B cell (primary cell): Measurements from ENCODE around the gene RPSA. TPM values are rescaled to one million over a fixed set of nuclear protein-coding genes. Genes with fewer than 3 reads are reported as not detected.

ENCODE experiments used
- ATAC-seq: fragments of 200-7000 bp; cut with Tn5 transposase; one replicate; pipeline ENCODE4 v1.10.0; 2021; ENCODE audit warnings: low read depth, mild to moderate bottlenecking, moderate number of reproducible peaks, moderate library complexity
- CTCF ChIA-PET: fragments of 350-600 bp; sonication (Branson Sonifier 250); formaldehyde crosslinking; loops from one replicate; lab custom pipeline; 2021; ENCODE audit warnings: antibody characterized with exemption, inconsistent platforms; lab: Charles Lee
- POLR2A ChIA-PET: fragments of 350-600 bp; sonication (Branson Sonifier 250); formaldehyde crosslinking; loops from one replicate; lab custom pipeline; 2021; ENCODE audit warnings: antibody characterized with exemption; lab: Charles Lee
- DNase-seq: peaks from one replicate; pipeline ENCODE4 v3.0.0; 2013
- H2AFZ ChIP-seq: 2 replicates; pipeline ENCODE4 v1.6.1; 2012; ENCODE audit warnings: mild to moderate bottlenecking, low read depth, low read length; ENCODE audit not compliant: insufficient read depth, poor library complexity, severe bottlenecking
- H3K27ac ChIP-seq, 2 donors: 1 replicate in 1 of 2; 2 replicates in 1 of 2; pipeline ENCODE4 v1.5.1; 2012 to 2013; ENCODE audit warnings: low read length in 2 of 2, mild to moderate bottlenecking in 2 of 2, moderate library complexity in 1 of 2
- H3K27me3 ChIP-seq, 4 experiments: fragments of 200-600 bp in 1 of 4; sonication (generic) in 1 of 4; replicated peaks in 1 of 4; 1 replicate in 2 of 4; 2 replicates in 2 of 4; pipeline versions ENCODE4 v1.6.1 to v1.7.0; 2013 to 2016; ENCODE audit warnings: low read length in 3 of 4, mild to moderate bottlenecking in 2 of 4, mixed read lengths in 1 of 4, moderate library complexity in 1 of 4; ENCODE audit not compliant: insufficient read depth in 4 of 4, control insufficient read depth in 3 of 4; ENCODE audit errors: control extremely low read depth in 1 of 4
- H3K36me3 ChIP-seq, 2 experiments: replicated peaks in 1 of 2; 1 replicate in 1 of 2; 2 replicates in 1 of 2; pipeline versions ENCODE4 v1.6.1 to v1.7.1; 2013; ENCODE audit warnings: low read length in 1 of 2; ENCODE audit not compliant: insufficient read depth in 2 of 2, control insufficient read depth in 1 of 2; ENCODE audit errors: control extremely low read depth in 1 of 2, extremely low read depth in 1 of 2
- H3K4me1 ChIP-seq, 2 donors: fragments of 200-600 bp in 1 of 2; sonication (generic) in 1 of 2; 1 replicate in 1 of 2; 2 replicates in 1 of 2; pipeline versions ENCODE4 v1.5.1 to v1.6.1; 2013 to 2017; ENCODE audit warnings: low read length in 2 of 2; ENCODE audit not compliant: control insufficient read depth in 2 of 2, insufficient read depth in 2 of 2
- H3K4me2 ChIP-seq: replicated peaks from 2 replicates; pipeline ENCODE3; 2012; ENCODE audit warnings: mild to moderate bottlenecking, low read depth, low read length; ENCODE audit not compliant: poor library complexity, severe bottlenecking
- H3K4me3 ChIP-seq, 5 experiments: fragments of 200-600 bp in 1 of 5; sonication (generic) in 1 of 5; 1 replicate in 3 of 5; 2 replicates in 2 of 5; pipeline versions ENCODE4 v1.5.1 to v1.7.0; 2011 to 2016; ENCODE audit warnings: low read length in 4 of 5, mild to moderate bottlenecking in 4 of 5, low read depth in 2 of 5, control low read depth in 1 of 5, moderate library complexity in 1 of 5; ENCODE audit not compliant: insufficient read depth in 1 of 5; ENCODE audit errors: control extremely low read depth in 1 of 5, extremely low read depth in 1 of 5
- H3K79me2 ChIP-seq: fragments of 200-600 bp; sonication (generic); one replicate; pipeline ENCODE4 v1.6.0; 2016; ENCODE audit warnings: low read length; ENCODE audit not compliant: control insufficient read depth, insufficient read depth
- H3K9ac ChIP-seq: fragments of 200-600 bp; sonication (generic); 2 replicates; pipeline ENCODE4 v1.6.1; 2017; ENCODE audit warnings: mild to moderate bottlenecking, low read length, moderate library complexity
- H3K9me3 ChIP-seq, 3 donors: one replicate each; pipeline versions ENCODE4 v1.6.1 to v1.7.1; 2013; ENCODE audit warnings: low read length in 2 of 3; ENCODE audit not compliant: control insufficient read depth in 2 of 3, insufficient read depth in 1 of 3; ENCODE audit errors: control extremely low read depth in 1 of 3
- H4K20me1 ChIP-seq: 2 replicates; pipeline ENCODE4 v1.6.0; 2012; ENCODE audit warnings: mild to moderate bottlenecking, low read length; ENCODE audit not compliant: insufficient read depth, control insufficient read depth, poor library complexity, severe bottlenecking
- H3K27ac Mint-ChIP-seq: one replicate; pipeline ENCODE4 v1.8.0; 2021; ENCODE audit warnings: mixed read lengths
- H3K27me3 Mint-ChIP-seq: one replicate; pipeline ENCODE4 v1.8.0; 2021; ENCODE audit warnings: mixed read lengths
- H3K4me1 Mint-ChIP-seq: one replicate; pipeline ENCODE4 v1.8.0; 2021; ENCODE audit warnings: mixed read lengths
- H3K4me3 Mint-ChIP-seq: one replicate; pipeline ENCODE4 v1.8.0; 2021; ENCODE audit warnings: mixed read lengths
- H3K9me3 Mint-ChIP-seq: one replicate; pipeline ENCODE4 v1.8.0; 2022; ENCODE audit warnings: mixed read lengths; ENCODE audit not compliant: insufficient read depth
- EZH2 ChIP-seq: IDR thresholded peaks from 2 replicates; pipeline ENCODE4 v1.6.1; 2012; ENCODE audit warnings: borderline replicate concordance, low read depth, mild to moderate bottlenecking, moderate library complexity, low read length; ENCODE audit not compliant: insufficient read depth, poor library complexity, severe bottlenecking
- WGBS: methylation state at CpG from one replicate; pipeline ENCODE4 v1.1.5; 2013; ENCODE audit warnings: missing lambda C conversion rate; ENCODE audit not compliant: insufficient coverage; 5-methylcytosine and 5-hydroxymethylcytosine counted together
- intact Hi-C: fragments of 100-400 bp; cut with micrococcal nuclease; formaldehyde crosslinking; loops from one replicate; pipeline ENCODE4 v1.10.0; 2022
- polyA plus RNA-seq: library from polyadenylated mRNA; depleted of rRNA; stranded (reverse); fragments of >200 nt; gene quantifications from 2 replicates; pipeline ENCODE4 v1.2.3, GENCODE V29; 2012
- total RNA-seq, 2 donors: library from RNA; stranded (reverse); fragments of 120-200 nt in 1 of 2; gene quantifications; 1 replicate in 1 of 2; 2 replicates in 1 of 2; pipeline versions ENCODE4 v1.2.3 to v1.2.4, GENCODE V29; 2013 to 2022
- TF ChIP-seq, protein P1 (sequence below): fragments of 200-600 bp; IDR thresholded peaks from one replicate; pipeline ENCODE4 v1.8.0; 2022; ENCODE audit warnings: antibody characterized with exemption, mild to moderate bottlenecking

RPSA gene
- total and polyA plus RNA-seq, 2 donors (not counting 1 experiment from before 2014, with no cell fraction given): 1,460 to 2,522 TPM

DNA sequence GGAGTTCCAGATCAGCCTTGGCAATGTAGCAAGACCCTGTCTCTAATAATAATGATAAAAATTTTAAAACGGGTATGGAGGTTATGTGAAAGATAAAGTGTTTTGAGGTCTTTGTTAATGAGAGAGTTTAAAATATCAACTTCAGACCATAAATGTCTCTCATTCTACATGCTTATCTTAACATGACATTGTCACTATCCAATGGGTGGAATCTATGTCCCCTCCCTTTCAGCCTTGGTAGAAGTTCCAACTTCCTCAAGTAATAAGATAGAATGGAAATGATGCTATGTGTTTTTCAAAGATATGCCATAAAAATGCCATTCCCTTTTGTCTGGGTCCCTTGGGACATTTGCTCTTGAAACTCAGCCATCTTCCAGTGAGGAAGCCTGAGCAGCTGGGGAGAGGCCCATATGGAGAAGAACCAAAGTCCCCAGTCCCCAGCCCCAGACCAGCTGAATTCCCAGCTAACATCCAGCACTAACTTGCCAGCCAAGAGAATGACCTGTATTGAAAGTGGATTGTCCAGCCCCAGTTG is 17.0 kb downstream of the RPSA start:
- ChIA-PET CTCF (no interaction called here), POLR2A (no interaction called here)
- Mint-ChIP-seq H3K4me1 (peaks cover 1% of the 10 kb centered on the region), H3K27me3 (no peaks in the 10 kb centered on the region), H3K27ac (no peak overlapping the region), H3K9me3 (no peaks in the 10 kb centered on the region), H3K4me3 (no peak overlapping the region)
- H3K79me2 ChIP-seq: no peaks in the 10 kb centered on the region
- no peak for DNase-seq
- no peak overlapping the region for H3K9ac ChIP-seq
- TF ChIP-seq, protein P1, sequence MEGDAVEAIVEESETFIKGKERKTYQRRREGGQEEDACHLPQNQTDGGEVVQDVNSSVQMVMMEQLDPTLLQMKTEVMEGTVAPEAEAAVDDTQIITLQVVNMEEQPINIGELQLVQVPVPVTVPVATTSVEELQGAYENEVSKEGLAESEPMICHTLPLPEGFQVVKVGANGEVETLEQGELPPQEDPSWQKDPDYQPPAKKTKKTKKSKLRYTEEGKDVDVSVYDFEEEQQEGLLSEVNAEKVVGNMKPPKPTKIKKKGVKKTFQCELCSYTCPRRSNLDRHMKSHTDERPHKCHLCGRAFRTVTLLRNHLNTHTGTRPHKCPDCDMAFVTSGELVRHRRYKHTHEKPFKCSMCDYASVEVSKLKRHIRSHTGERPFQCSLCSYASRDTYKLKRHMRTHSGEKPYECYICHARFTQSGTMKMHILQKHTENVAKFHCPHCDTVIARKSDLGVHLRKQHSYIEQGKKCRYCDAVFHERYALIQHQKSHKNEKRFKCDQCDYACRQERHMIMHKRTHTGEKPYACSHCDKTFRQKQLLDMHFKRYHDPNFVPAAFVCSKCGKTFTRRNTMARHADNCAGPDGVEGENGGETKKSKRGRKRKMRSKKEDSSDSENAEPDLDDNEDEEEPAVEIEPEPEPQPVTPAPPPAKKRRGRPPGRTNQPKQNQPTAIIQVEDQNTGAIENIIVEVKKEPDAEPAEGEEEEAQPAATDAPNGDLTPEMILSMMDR: no peak
- TF ChIP-seq EZH2: no peak
- H3K9me3 ChIP-seq: no peaks in the 10 kb centered on the region
- no CpG with 5 or more reads among the region's 1 CpG for WGBS
- H3K4me3 ChIP-seq: no peak overlapping the region
- no peaks in the 10 kb centered on the region for H3K27me3 ChIP-seq
- H2AFZ ChIP-seq: no peak overlapping the region
- H3K27ac ChIP-seq: no peak overlapping the region
- no peak for ATAC-seq
- H3K4me2 ChIP-seq: no peak overlapping the region
- H4K20me1 ChIP-seq: no peaks in the 10 kb centered on the region
- no peaks in the 10 kb centered on the region for H3K4me1 ChIP-seq
- H3K36me3 ChIP-seq: peaks cover 0 to 1% of the 10 kb centered on the region in 2 experiments
- intact Hi-C loops: no loop called here

DNA sequence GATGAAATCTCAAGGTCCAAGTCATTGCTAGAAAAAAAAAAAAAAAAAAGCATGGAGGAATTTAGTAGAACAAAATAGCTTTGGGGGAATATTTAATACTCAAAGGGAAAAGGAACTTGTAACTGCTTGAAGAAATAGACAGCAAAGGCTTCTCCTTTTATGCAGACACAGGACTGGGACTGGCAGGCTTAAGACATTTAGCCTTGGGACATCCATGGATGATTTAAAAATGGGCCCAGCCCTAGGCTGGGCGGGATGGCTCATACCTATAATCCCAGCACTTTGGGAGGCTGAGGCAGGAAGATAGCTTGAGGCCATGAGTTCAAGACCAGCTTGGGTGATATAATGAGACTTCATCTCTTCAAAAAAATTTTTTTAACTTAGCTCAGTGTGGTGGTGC is 19.8 kb downstream of the RPSA start:
- H3K4me2 ChIP-seq: no peak overlapping the region
- H3K4me1 ChIP-seq: no peaks in the 10 kb centered on the region
- no peak overlapping the region for H3K4me3 Mint-ChIP-seq
- no peak overlapping the region for H3K4me3 ChIP-seq
- no peak overlapping the region for H3K27ac ChIP-seq
- no peak overlapping the region for H3K27ac Mint-ChIP-seq
- TF ChIP-seq, protein P1: no peak
- intact Hi-C loops: no loop called here
- ChIA-PET POLR2A (no interaction called here), CTCF (interaction anchor here (1.9 kb wide), 1 partner anchor 9 kb away, joined by 5 read pairs; no protein-coding TSS in a partner anchor)
- H3K9me3 ChIP-seq: no peaks in the 10 kb centered on the region
- WGBS: no CpG with 5 or more reads among the region's 1 CpG
- peaks cover 0 to 3% (median 0%) of the 10 kb centered on the region in 4 experiments for H3K27me3 ChIP-seq
- DNase-seq (no peak), ATAC-seq (no peak)
- H3K9me3 Mint-ChIP-seq: no peaks in the 10 kb centered on the region
- H3K4me1 Mint-ChIP-seq: no peaks in the 10 kb centered on the region
- H3K79me2 ChIP-seq: no peaks in the 10 kb centered on the region
- H3K27me3 Mint-ChIP-seq: peaks cover 14% of the 10 kb centered on the region
- H3K36me3 ChIP-seq: no peaks in the 10 kb centered on the region
- no peak overlapping the region for H3K9ac ChIP-seq
- no peak overlapping the region for H2AFZ ChIP-seq
- no peaks in the 10 kb centered on the region for H4K20me1 ChIP-seq
